Liver (tissue), 9 donors: ENCODE measurements around the gene BANP. TPM values are rescaled to one million over a fixed set of nuclear protein-coding genes. Genes with fewer than 3 reads are reported as not detected.

Experiments used
- DNase-seq: peaks from one replicate; pipeline ENCODE4 v3.0.0-alpha.2; 2017; ENCODE audit warnings: low spot score
- H3K27ac ChIP-seq, 2 donors: one replicate each; pipeline ENCODE4 v1.7.0; 2013; ENCODE audit warnings: inconsistent platforms in 2 of 2, low read length in 2 of 2, control low read depth in 1 of 2, low read depth in 1 of 2, mild to moderate bottlenecking in 1 of 2
- H3K27me3 ChIP-seq, 4 donors: one replicate each; pipeline versions ENCODE4 v1.6.1 to v1.7.0; 2013; ENCODE audit warnings: low read length in 3 of 4, inconsistent platforms in 1 of 4, mild to moderate bottlenecking in 1 of 4, moderate library complexity in 1 of 4; ENCODE audit not compliant: control insufficient read depth in 4 of 4, insufficient read depth in 4 of 4
- H3K36me3 ChIP-seq, 4 donors: one replicate each; pipeline versions ENCODE4 v1.6.1 to v1.7.0; 2013; ENCODE audit warnings: low read length in 3 of 4, mild to moderate bottlenecking in 3 of 4, low read depth in 1 of 4, moderate library complexity in 1 of 4; ENCODE audit not compliant: control insufficient read depth in 4 of 4, insufficient read depth in 3 of 4
- H3K4me1 ChIP-seq, 4 donors: one replicate each; pipeline versions ENCODE4 v1.6.1 to v1.7.0; 2013; ENCODE audit warnings: low read length in 3 of 4, mild to moderate bottlenecking in 3 of 4, moderate library complexity in 1 of 4; ENCODE audit not compliant: control insufficient read depth in 4 of 4, insufficient read depth in 4 of 4
- H3K4me3 ChIP-seq, 3 donors: one replicate each; pipeline versions ENCODE4 v1.6.1 to v1.7.0; 2013; ENCODE audit warnings: low read length in 3 of 3, control low read depth in 1 of 3, low read depth in 1 of 3, mild to moderate bottlenecking in 1 of 3
- H3K9ac ChIP-seq, 2 donors: one replicate each; pipeline ENCODE4 v1.7.0; 2013; ENCODE audit warnings: low read length in 2 of 2, mild to moderate bottlenecking in 2 of 2, moderate library complexity in 2 of 2, control low read depth in 1 of 2, low read depth in 1 of 2
- H3K9me3 ChIP-seq, 4 donors: one replicate each; pipeline versions ENCODE4 v1.6.1 to v1.7.0; 2013; ENCODE audit warnings: low read length in 3 of 4; ENCODE audit not compliant: control insufficient read depth in 4 of 4
- ATF3 ChIP-seq: IDR thresholded peaks from 2 replicates; pipeline ENCODE4 v1.6.1; 2016; ENCODE audit warnings: antibody characterized with exemption
- CTCF ChIP-seq: fragments of 150-350 bp; IDR thresholded peaks from 2 replicates; pipeline ENCODE4 v1.5.1; 2017; ENCODE audit warnings: improper control_type of control experiment, low read depth, low read length; ENCODE audit not compliant: missing input control
- EGR1 ChIP-seq, 2 donors: IDR thresholded peaks; 2 replicates each; pipeline ENCODE4 v1.6.1; 2016 to 2018; ENCODE audit warnings: antibody characterized with exemption in 2 of 2, low read depth in 2 of 2
- FOXA1 ChIP-seq: IDR thresholded peaks from 2 replicates; pipeline ENCODE4 v1.6.1; 2016; ENCODE audit warnings: antibody characterized with exemption
- GABPA ChIP-seq, 2 donors: IDR thresholded peaks in 1 of 2; conservative IDR thresholded peaks in 1 of 2; 2 replicates each; pipeline ENCODE4 v1.6.1; 2016; ENCODE audit warnings: antibody characterized with exemption in 2 of 2, mild to moderate bottlenecking in 1 of 2, moderate library complexity in 1 of 2
- HNF4A ChIP-seq, 2 donors: conservative IDR thresholded peaks; 2 replicates each; pipeline ENCODE4 v1.6.1; 2016; ENCODE audit warnings: antibody characterized with exemption in 2 of 2, mild to moderate bottlenecking in 2 of 2
- HNF4G ChIP-seq: IDR thresholded peaks from 2 replicates; pipeline ENCODE4 v1.6.1; 2016; ENCODE audit warnings: antibody characterized with exemption
- JUND ChIP-seq, 2 donors: IDR thresholded peaks; 2 replicates each; pipeline ENCODE4 v1.6.1; 2016; ENCODE audit warnings: antibody characterized with exemption in 2 of 2
- MAX ChIP-seq: IDR thresholded peaks from 2 replicates; pipeline ENCODE4 v1.6.1; 2016; ENCODE audit warnings: antibody characterized with exemption
- RAD21 ChIP-seq, 2 donors: IDR thresholded peaks; 2 replicates each; pipeline ENCODE4 v1.6.1; 2016; ENCODE audit warnings: antibody characterized with exemption in 2 of 2, mild to moderate bottlenecking in 2 of 2
- RXRA ChIP-seq, 2 donors: IDR thresholded peaks; 2 replicates each; pipeline ENCODE4 v1.6.1; 2017 to 2018; ENCODE audit warnings: antibody characterized with exemption in 2 of 2, mild to moderate bottlenecking in 1 of 2
- SP1 ChIP-seq: IDR thresholded peaks from 2 replicates; pipeline ENCODE4 v1.6.1; 2018; ENCODE audit warnings: antibody characterized with exemption, mild to moderate bottlenecking
- TAF1 ChIP-seq: conservative IDR thresholded peaks from 2 replicates; pipeline ENCODE4 v1.6.1; 2016; ENCODE audit warnings: antibody characterized with exemption, mild to moderate bottlenecking
- ZBTB33 ChIP-seq: IDR thresholded peaks from 2 replicates; pipeline ENCODE4 v1.6.1; 2016; ENCODE audit warnings: antibody characterized with exemption
- WGBS: extraction: QIAGEN DNeasy Blood & Tissue Kit; methylation state at CpG from one replicate; pipeline ENCODE4 v1.1.7; 2013; 5-methylcytosine and 5-hydroxymethylcytosine counted together
- polyA plus RNA-seq, 2 donors: library from polyadenylated mRNA; stranded (reverse) in 1 of 2; unstranded in 1 of 2; fragments of 200-250 nt in 1 of 2; fragments of >200 nt in 1 of 2; fragmentation: Nextera tagmentation in 1 of 2; extraction: Ambion mirVana in 1 of 2; gene quantifications; one replicate each; pipeline versions ENCODE4 v1.2.1 to v1.2.3, GENCODE V29; 2013 to 2015
- total RNA-seq, 2 donors: library from RNA; depleted of rRNA; stranded (reverse); fragments of >200 nt; gene quantifications; one replicate each; pipeline ENCODE4 v1.2.3, GENCODE V29; 2014
- donor health status: healthy.
- donor health status: healthy.
- donor health status: healthy.
- donor health status: healthy.
- donor health status: healthy.

The BANP gene
- total and polyA plus RNA-seq, 4 donors = 4.9 to 20.7 (median 13.7) TPM

GRCh38 chr16:87929986-87930385, 21.2 kb upstream of the BANP start:
- no peak for DNase-seq
- Histone ChIP-seq H3K9ac (no peak overlapping the region), H3K36me3 (peaks cover 3 to 15% (median 7%) of the 10 kb centered on the region in 4 donors), H3K27ac (no peak overlapping the region), H3K9me3 (no peaks in the 10 kb centered on the region), H3K4me3 (no peak overlapping the region), H3K27me3 (no peaks in the 10 kb centered on the region), H3K4me1 (peaks cover 4 to 36% (median 21%) of the 10 kb centered on the region in 4 donors)
- no peak for TF ChIP-seq RAD21 (IDR thresholded peaks at IDR 0.05)
- 77% methylated on average over 7 of the region's 7 CpGs for WGBS

- DNase-seq = no peak
- Histone ChIP-seq H3K27ac (no peak overlapping the region), H3K4me1 (peaks cover 4 to 36% (median 21%) of the 10 kb centered on the region in 4 donors), H3K4me3 (no peak overlapping the region), H3K27me3 (no peaks in the 10 kb centered on the region), H3K36me3 (peaks cover 0 to 10% (median 3%) of the 10 kb centered on the region in 4 donors), H3K9me3 (no peaks in the 10 kb centered on the region), H3K9ac (no peak overlapping the region)
- 71% methylated on average over 11 of the region's 11 CpGs for WGBS
- no peak for TF ChIP-seq HNF4G
- TF ChIP-seq RAD21 (IDR thresholded peaks at IDR 0.05) = peak in 1 of 2 donors; percentile 15
- no peak for TF ChIP-seq CTCF
- no peak for TF ChIP-seq ZBTB33
Measured at GRCh38 chr16:87930456-87930855, 20.8 kb upstream of the BANP start.

- WGBS = 83% methylated on average over 17 of the region's 17 CpGs
- no peaks in the 10 kb centered on the region for H3K9me3 ChIP-seq
- H3K27me3 ChIP-seq = no peaks in the 10 kb centered on the region
- no peak overlapping the region for H3K4me3 ChIP-seq
- H3K27ac ChIP-seq = no peak overlapping the region
- peaks cover 4 to 36% (median 21%) of the 10 kb centered on the region in 4 donors for H3K4me1 ChIP-seq
- peaks cover 0 to 3% (median under 1%) of the 10 kb centered on the region in 4 donors for H3K36me3 ChIP-seq
- H3K9ac ChIP-seq = no peak overlapping the region
- no peak for DNase-seq
- no peak for TF ChIP-seq HNF4A (conservative IDR thresholded peaks at IDR 0.05)
- TF ChIP-seq MAX = no peak
- no peak for TF ChIP-seq FOXA1
- TF ChIP-seq SP1 = no peak
- TF ChIP-seq ATF3 = no peak
- TF ChIP-seq JUND (IDR thresholded peaks at IDR 0.05) = no peak
- no peak for TF ChIP-seq RXRA (IDR thresholded peaks at IDR 0.05)
- TF ChIP-seq TAF1 = no peak
- no peak for TF ChIP-seq GABPA (IDR thresholded peaks at IDR 0.05 in 1 of 2, conservative IDR thresholded peaks at IDR 0.05 in 1 of 2)
- no peak for TF ChIP-seq RAD21 (IDR thresholded peaks at IDR 0.05)
- TF ChIP-seq EGR1 (IDR thresholded peaks at IDR 0.05; ENCODE audit: low read depth in 2 of 2) = no peak
- TF ChIP-seq ZBTB33 = no peak
Measured at GRCh38 chr16:87931504-87931903, 19.7 kb upstream of the BANP start.
